ENCODE results near the gene RREB1.

The RREB1 gene

DNA sequence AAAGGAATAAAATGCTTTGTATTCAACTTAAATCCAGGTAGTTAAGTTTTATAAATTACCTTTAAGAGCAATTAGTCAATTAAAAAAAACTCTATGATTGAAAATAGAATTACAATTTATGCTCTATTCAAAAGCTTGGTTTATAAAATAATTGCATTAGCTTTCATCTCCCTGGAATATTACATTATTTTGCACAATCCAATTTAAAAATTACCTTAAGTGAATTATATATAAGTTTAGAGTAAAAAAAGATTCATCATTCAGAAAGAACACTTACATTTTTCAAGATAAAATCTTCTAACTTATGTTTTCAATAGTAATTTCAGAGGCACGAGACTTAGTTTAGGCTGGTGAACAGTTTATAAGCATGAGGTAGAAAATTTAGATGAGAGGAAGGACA lies 190.4 kb downstream of the RREB1 start:
- TF ChIP-seq, protein P1, sequence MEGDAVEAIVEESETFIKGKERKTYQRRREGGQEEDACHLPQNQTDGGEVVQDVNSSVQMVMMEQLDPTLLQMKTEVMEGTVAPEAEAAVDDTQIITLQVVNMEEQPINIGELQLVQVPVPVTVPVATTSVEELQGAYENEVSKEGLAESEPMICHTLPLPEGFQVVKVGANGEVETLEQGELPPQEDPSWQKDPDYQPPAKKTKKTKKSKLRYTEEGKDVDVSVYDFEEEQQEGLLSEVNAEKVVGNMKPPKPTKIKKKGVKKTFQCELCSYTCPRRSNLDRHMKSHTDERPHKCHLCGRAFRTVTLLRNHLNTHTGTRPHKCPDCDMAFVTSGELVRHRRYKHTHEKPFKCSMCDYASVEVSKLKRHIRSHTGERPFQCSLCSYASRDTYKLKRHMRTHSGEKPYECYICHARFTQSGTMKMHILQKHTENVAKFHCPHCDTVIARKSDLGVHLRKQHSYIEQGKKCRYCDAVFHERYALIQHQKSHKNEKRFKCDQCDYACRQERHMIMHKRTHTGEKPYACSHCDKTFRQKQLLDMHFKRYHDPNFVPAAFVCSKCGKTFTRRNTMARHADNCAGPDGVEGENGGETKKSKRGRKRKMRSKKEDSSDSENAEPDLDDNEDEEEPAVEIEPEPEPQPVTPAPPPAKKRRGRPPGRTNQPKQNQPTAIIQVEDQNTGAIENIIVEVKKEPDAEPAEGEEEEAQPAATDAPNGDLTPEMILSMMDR (IDR thresholded peaks at IDR 0.05), result no peak
- no peak overlapping the region for H3K27ac ChIP-seq
- DNase-seq (ENCODE audit: low spot score), result no peak
- H3K4me3 ChIP-seq, result no peak overlapping the region

DNA sequence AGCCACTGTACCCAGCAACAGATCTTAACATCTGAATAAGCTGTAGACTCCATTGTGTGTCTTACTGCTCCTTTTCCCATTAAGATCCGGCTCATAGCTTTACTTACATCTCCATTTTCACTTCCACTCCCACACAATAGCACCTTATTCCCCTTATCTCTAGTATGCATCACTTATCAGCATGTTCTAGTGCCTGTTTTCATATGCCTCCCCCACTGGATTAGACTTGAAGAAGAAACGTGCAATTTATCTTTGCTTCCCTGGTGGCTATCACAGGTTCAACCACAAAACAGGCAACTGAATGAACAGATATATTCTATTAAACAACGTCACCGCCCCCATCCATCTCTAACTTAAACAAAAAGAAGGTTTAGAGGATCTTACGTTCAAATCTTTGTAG lies 193.2 kb downstream of the RREB1 start:
- Histone ChIP-seq H3K4me3 (no peak overlapping the region), H3K27ac (no peak overlapping the region)
- TF ChIP-seq, protein P1 (IDR thresholded peaks at IDR 0.05), result no peak
- DNase-seq (ENCODE audit: low spot score), result no peak
